Measurements from ENCODE around the gene CELF4.

- TF ChIP-seq POLR2AphosphoS5 (IDR thresholded peaks at IDR 0.05; ENCODE audit: low read depth) = no peak
- TF ChIP-seq, protein P1, sequence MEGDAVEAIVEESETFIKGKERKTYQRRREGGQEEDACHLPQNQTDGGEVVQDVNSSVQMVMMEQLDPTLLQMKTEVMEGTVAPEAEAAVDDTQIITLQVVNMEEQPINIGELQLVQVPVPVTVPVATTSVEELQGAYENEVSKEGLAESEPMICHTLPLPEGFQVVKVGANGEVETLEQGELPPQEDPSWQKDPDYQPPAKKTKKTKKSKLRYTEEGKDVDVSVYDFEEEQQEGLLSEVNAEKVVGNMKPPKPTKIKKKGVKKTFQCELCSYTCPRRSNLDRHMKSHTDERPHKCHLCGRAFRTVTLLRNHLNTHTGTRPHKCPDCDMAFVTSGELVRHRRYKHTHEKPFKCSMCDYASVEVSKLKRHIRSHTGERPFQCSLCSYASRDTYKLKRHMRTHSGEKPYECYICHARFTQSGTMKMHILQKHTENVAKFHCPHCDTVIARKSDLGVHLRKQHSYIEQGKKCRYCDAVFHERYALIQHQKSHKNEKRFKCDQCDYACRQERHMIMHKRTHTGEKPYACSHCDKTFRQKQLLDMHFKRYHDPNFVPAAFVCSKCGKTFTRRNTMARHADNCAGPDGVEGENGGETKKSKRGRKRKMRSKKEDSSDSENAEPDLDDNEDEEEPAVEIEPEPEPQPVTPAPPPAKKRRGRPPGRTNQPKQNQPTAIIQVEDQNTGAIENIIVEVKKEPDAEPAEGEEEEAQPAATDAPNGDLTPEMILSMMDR (IDR thresholded peaks at IDR 0.05; ENCODE audit: insufficient read depth, low read length) = no peak
These were observed 300.2 kb downstream of the CELF4 start for GRCh38 chr18:37265382-37265781.
